ENCODE data around the gene SPAG16.
A peak's percentile ranks its signal among the peaks of the same experiment; 100 is the strongest.
"Not testable (repeated sequence)": the region's sequence is repeated elsewhere in the genome, so short reads cannot be mapped to it uniquely, and the experiment has no call there.

The SPAG16 gene

GRCh38 chr2:213848631-213849030, 564.4 kb downstream of the SPAG16 start:
- DNase-seq, result no peak

GRCh38 chr2:213861638-213862037, 577.4 kb downstream of the SPAG16 start:
- no peak for DNase-seq

- DNase-seq, result no peak
Measured at GRCh38 chr2:213862407-213863076, 578.3 kb downstream of the SPAG16 start.

GRCh38 chr2:213863541-213863940, 579.3 kb downstream of the SPAG16 start:
- no peak for DNase-seq

GRCh38 chr2:213868526-213868925, 584.3 kb downstream of the SPAG16 start:
- DNase-seq, result no peak

- DNase-seq, result no peak
Measured at GRCh38 chr2:213885485-213885884, 601.2 kb downstream of the SPAG16 start.

GRCh38 chr2:213914510-213914909, 630.2 kb downstream of the SPAG16 start:
- DNase-seq, result no peak

- DNase-seq, result no peak
Measured at GRCh38 chr2:213920014-213920413, 635.8 kb downstream of the SPAG16 start.

GRCh38 chr2:213923543-213923942, 639.3 kb downstream of the SPAG16 start:
- no peak for DNase-seq

- peak; percentile 27 for DNase-seq
Measured at GRCh38 chr2:213934560-213934959, 650.3 kb downstream of the SPAG16 start.

- no peak for DNase-seq
Measured at GRCh38 chr2:213958086-213958485, 673.8 kb downstream of the SPAG16 start.

- DNase-seq, result no peak
Measured at GRCh38 chr2:213959589-213959988, 675.3 kb downstream of the SPAG16 start.

- DNase-seq, result no peak
Measured at GRCh38 chr2:213971536-213971935, 687.3 kb downstream of the SPAG16 start.

- DNase-seq, result no peak
Measured at GRCh38 chr2:213980883-213981282, 696.6 kb downstream of the SPAG16 start.

GRCh38 chr2:213989207-213989606, 704.9 kb downstream of the SPAG16 start:
- DNase-seq, result no peak

- no peak for DNase-seq
Measured at GRCh38 chr2:213991453-213992108, 707.3 kb downstream of the SPAG16 start.

GRCh38 chr2:213995400-213996105, 711.3 kb downstream of the SPAG16 start:
- DNase-seq, result no peak

GRCh38 chr2:213998976-213999375, 714.7 kb downstream of the SPAG16 start:
- not testable (repeated sequence) for DNase-seq

- no peak for DNase-seq
Measured at GRCh38 chr2:214004463-214004862, 720.2 kb downstream of the SPAG16 start.

- DNase-seq, result no peak
Measured at GRCh38 chr2:214005337-214005736, 721.1 kb downstream of the SPAG16 start.

- no peak for DNase-seq
Measured at GRCh38 chr2:214006601-214007000, 722.3 kb downstream of the SPAG16 start.

GRCh38 chr2:214011676-214012075, 727.4 kb downstream of the SPAG16 start:
- DNase-seq, result no peak

GRCh38 chr2:214014551-214015220, 730.4 kb downstream of the SPAG16 start:
- DNase-seq, result no peak
